Activated T-cell treated with anti-CD3 and anti-CD28 coated beads for 4 hours (primary cell): ENCODE results near the gene ABCA13.

Source experiments
- DNase-seq: peaks from one replicate; pipeline ENCODE4 v3.0.0-alpha.2; 2020

ABCA13 gene

GRCh38 chr7:48454750-48455192 is 283.5 kb downstream of the ABCA13 start:
- DNase-seq: no peak

GRCh38 chr7:48455363-48455762 is 284.1 kb downstream of the ABCA13 start:
- DNase-seq: no peak

- DNase-seq: no peak
These were observed 287.7 kb downstream of the ABCA13 start for GRCh38 chr7:48458701-48459524.

- no peak for DNase-seq
These were observed 295.5 kb downstream of the ABCA13 start for GRCh38 chr7:48466713-48467112.

GRCh38 chr7:48471196-48471595 is 299.9 kb downstream of the ABCA13 start:
- DNase-seq: no peak

GRCh38 chr7:48472640-48473039 is 301.4 kb downstream of the ABCA13 start:
- no peak for DNase-seq

- DNase-seq: no peak
These were observed 302.1 kb downstream of the ABCA13 start for GRCh38 chr7:48473205-48473865.

- DNase-seq: no peak
These were observed 310.0 kb downstream of the ABCA13 start for GRCh38 chr7:48481235-48481634.

- DNase-seq: no peak
These were observed 326.3 kb downstream of the ABCA13 start for GRCh38 chr7:48497521-48497920.

GRCh38 chr7:48502021-48502420 is 330.8 kb downstream of the ABCA13 start:
- DNase-seq: no peak

GRCh38 chr7:48505051-48505450 is 333.8 kb downstream of the ABCA13 start:
- no peak for DNase-seq

- no peak for DNase-seq
These were observed 334.2 kb downstream of the ABCA13 start for GRCh38 chr7:48505466-48505865.

- DNase-seq: no peak
These were observed 335.3 kb downstream of the ABCA13 start for GRCh38 chr7:48506569-48506968.

- no peak for DNase-seq
These were observed 339.8 kb downstream of the ABCA13 start for GRCh38 chr7:48511080-48511479.

GRCh38 chr7:48512892-48513291 is 341.6 kb downstream of the ABCA13 start:
- no peak for DNase-seq

- no peak for DNase-seq
These were observed 343.9 kb downstream of the ABCA13 start for GRCh38 chr7:48515171-48515570.

GRCh38 chr7:48518092-48518491 is 346.8 kb downstream of the ABCA13 start:
- DNase-seq: no peak

- DNase-seq: no peak
These were observed 351.4 kb downstream of the ABCA13 start for GRCh38 chr7:48522692-48523091.

GRCh38 chr7:48525736-48526732 is 354.8 kb downstream of the ABCA13 start:
- DNase-seq: no peak

- no peak for DNase-seq
These were observed 357.4 kb downstream of the ABCA13 start for GRCh38 chr7:48528646-48529045.

- no peak for DNase-seq
These were observed 366.3 kb downstream of the ABCA13 start for GRCh38 chr7:48537561-48537960.

GRCh38 chr7:48540746-48541145 is 369.5 kb downstream of the ABCA13 start:
- no peak for DNase-seq

GRCh38 chr7:48548667-48549066 is 377.4 kb downstream of the ABCA13 start:
- no peak for DNase-seq
